Ishikawa (cell line): ENCODE results near the gene UNC5B.

Experiments
- CEBPB ChIP-seq: IDR thresholded peaks from 2 replicates; pipeline ENCODE4 v1.6.1; 2012
- CREB1 ChIP-seq: IDR thresholded peaks from 2 replicates; pipeline ENCODE4 v1.6.1; 2012; ENCODE audit warnings: low read depth
- EGR1 ChIP-seq: IDR thresholded peaks from 2 replicates; pipeline ENCODE4 v1.6.1; 2012
- EP300 ChIP-seq: IDR thresholded peaks from 2 replicates; pipeline ENCODE4 v1.6.1; 2012; ENCODE audit warnings: borderline replicate concordance
- FOXM1 ChIP-seq: IDR thresholded peaks from 2 replicates; pipeline ENCODE4 v1.6.1; 2012; ENCODE audit warnings: low read depth, borderline replicate concordance
- NFIC ChIP-seq: IDR thresholded peaks from 2 replicates; pipeline ENCODE4 v1.6.1; 2012
- RAD21 ChIP-seq: IDR thresholded peaks from 2 replicates; pipeline ENCODE4 v1.6.1; 2012; ENCODE audit warnings: low read depth
- TAF1 ChIP-seq: IDR thresholded peaks from 2 replicates; pipeline ENCODE4 v1.6.1; 2012; ENCODE audit warnings: low read depth, mild to moderate bottlenecking
- TCF12 ChIP-seq: IDR thresholded peaks from 2 replicates; pipeline ENCODE4 v1.6.1; 2012; ENCODE audit warnings: low read depth
- TEAD4 ChIP-seq: IDR thresholded peaks from 2 replicates; pipeline ENCODE4 v1.6.1; 2012
- YY1 ChIP-seq: IDR thresholded peaks from 2 replicates; pipeline ENCODE4 v1.6.1; 2012; ENCODE audit warnings: low read depth
- ZBTB7A ChIP-seq: IDR thresholded peaks from 2 replicates; pipeline ENCODE4 v1.6.1; 2012; ENCODE audit warnings: low read depth
- TF ChIP-seq, protein P1 (sequence below): IDR thresholded peaks from 2 replicates; pipeline ENCODE4 v1.6.1; 2012; ENCODE audit warnings: low read depth, mild to moderate bottlenecking
- TF ChIP-seq, protein P2 (sequence below): IDR thresholded peaks from 2 replicates; pipeline ENCODE4 v1.6.1; 2012
- TF ChIP-seq, protein P3 (sequence below): IDR thresholded peaks from 2 replicates; pipeline ENCODE4 v1.6.1; 2012

The UNC5B gene

DNA sequence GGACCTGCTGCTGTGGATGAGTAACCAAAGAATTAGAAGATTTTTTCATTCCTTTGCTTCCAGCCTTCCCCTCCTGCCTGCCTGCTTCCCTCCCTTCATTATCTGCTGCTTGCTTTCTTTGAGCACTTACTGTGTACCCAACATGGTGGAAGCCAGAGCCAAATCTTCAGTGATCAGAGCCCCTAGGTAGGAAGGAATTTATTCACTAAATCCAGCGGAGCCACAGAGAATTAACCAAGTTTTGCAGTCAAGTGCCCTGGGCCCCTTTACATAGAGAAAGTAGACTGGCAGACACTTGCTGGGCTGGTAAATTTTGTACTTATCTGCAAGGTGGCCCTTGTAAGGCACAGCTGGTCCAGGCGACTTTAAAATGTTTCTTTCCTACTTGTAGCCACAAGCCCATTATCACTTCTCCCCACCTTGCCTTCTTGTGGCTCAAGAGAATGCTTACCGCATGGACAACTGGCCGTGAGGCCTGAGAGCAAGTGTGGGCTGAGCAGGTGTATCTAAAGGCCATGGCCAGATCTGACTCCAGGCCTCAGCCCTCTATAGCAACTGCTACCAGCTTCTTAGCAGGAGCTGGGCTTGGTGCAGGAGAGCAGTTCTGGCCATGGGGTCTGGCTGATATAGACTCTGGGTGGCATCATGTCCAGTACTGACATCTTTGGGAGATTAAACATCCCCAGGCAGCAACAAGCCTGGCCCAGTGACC, 11.1 kb downstream of the UNC5B start:
- TF ChIP-seq, protein P1, sequence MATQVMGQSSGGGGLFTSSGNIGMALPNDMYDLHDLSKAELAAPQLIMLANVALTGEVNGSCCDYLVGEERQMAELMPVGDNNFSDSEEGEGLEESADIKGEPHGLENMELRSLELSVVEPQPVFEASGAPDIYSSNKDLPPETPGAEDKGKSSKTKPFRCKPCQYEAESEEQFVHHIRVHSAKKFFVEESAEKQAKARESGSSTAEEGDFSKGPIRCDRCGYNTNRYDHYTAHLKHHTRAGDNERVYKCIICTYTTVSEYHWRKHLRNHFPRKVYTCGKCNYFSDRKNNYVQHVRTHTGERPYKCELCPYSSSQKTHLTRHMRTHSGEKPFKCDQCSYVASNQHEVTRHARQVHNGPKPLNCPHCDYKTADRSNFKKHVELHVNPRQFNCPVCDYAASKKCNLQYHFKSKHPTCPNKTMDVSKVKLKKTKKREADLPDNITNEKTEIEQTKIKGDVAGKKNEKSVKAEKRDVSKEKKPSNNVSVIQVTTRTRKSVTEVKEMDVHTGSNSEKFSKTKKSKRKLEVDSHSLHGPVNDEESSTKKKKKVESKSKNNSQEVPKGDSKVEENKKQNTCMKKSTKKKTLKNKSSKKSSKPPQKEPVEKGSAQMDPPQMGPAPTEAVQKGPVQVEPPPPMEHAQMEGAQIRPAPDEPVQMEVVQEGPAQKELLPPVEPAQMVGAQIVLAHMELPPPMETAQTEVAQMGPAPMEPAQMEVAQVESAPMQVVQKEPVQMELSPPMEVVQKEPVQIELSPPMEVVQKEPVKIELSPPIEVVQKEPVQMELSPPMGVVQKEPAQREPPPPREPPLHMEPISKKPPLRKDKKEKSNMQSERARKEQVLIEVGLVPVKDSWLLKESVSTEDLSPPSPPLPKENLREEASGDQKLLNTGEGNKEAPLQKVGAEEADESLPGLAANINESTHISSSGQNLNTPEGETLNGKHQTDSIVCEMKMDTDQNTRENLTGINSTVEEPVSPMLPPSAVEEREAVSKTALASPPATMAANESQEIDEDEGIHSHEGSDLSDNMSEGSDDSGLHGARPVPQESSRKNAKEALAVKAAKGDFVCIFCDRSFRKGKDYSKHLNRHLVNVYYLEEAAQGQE, result no peak
- TF ChIP-seq, protein P2, sequence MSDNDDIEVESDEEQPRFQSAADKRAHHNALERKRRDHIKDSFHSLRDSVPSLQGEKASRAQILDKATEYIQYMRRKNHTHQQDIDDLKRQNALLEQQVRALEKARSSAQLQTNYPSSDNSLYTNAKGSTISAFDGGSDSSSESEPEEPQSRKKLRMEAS, result no peak
- TF ChIP-seq NFIC, result no peak

DNA sequence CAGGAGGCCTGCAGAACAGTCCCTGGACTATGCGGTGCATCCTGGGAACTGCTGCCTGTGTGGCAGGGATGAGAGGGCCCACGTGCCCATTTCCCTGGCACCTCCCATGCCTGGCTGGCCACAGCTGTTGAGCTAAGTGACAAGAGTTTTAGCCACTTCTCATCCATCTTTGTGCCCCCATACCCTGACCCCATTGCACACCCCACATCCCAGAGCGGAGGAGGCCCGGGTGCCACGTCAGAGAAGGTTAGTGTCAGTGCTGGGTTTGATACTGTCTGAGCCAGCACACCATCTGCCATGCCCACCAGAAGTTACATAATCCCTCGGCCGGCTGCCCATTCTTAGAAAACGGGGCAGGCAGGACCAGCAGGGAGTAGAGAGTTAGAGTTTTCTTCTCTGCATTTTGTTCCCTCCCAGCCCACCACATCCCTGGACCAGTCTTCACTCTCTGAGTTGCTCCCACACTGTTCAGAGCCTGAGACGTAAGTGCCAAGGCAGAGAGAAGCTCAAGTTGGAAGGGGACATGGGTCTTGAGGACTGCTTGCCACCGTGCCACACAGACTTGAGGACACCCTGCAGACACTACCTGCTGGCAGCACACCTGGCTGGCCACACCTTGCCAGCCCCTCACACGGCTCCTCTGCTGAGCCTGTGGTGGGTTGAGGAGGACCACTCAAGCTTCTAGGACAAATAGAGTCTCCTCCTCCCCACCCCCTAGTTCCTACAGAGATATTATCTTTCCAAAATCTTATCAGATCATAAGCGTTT, 13.1 kb downstream of the UNC5B start:
- TF ChIP-seq CEBPB (no peak), EP300 (no peak), TEAD4 (no peak), RAD21 (no peak), TCF12 (no peak), TAF1 (no peak), CREB1 (no peak), NFIC (no peak), FOXM1 (no peak), ZBTB7A (no peak)
- TF ChIP-seq, protein P2, result no peak
- TF ChIP-seq, protein P3, sequence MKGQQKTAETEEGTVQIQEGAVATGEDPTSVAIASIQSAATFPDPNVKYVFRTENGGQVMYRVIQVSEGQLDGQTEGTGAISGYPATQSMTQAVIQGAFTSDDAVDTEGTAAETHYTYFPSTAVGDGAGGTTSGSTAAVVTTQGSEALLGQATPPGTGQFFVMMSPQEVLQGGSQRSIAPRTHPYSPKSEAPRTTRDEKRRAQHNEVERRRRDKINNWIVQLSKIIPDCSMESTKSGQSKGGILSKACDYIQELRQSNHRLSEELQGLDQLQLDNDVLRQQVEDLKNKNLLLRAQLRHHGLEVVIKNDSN, result no peak

DNA sequence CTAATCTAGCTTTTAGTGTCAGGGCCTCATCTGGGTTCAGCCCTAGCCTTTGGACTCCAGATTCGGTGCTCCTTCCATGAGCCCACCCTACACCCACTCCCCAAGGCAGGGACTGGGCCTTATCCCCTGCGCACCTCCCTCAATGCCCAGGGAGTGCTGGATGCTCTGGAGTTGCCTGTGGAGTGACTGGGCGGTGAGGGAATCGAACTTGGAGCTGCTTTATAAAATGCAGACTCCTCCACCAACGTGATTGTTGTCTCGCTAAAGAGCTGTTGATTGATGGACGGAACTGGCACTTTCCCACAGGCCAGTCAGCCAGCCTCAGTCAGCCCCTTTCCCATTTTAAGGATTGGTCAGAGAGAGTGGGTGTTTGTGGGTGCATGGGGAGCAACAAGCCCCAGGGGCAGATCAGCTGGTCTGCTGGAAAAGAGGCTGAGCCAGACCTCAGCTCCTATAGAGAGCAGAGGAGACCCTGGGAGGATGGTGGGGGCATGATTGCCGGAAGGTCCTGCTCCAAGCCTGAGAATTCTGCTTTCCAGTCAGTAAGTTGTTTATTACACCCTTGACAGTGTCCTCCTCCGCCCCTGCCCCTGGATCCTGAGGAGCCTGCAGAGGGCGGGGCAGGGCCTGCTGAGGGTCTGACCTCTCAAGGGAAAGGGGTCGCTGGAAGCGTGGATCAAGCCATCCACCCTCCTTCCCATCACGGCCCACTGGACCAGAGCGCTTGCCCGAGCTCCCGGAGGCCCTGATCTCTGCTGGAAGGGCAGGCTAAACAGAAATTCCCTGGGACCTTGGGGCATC, 16.7 kb downstream of the UNC5B start:
- TF ChIP-seq, protein P3, result no peak
- no peak for TF ChIP-seq FOXM1
- TF ChIP-seq YY1, result no peak
- TF ChIP-seq ZBTB7A, result no peak
- TF ChIP-seq TCF12, result no peak
- no peak for TF ChIP-seq EGR1
- no peak for TF ChIP-seq TEAD4
- TF ChIP-seq RAD21, result no peak
- no peak for TF ChIP-seq CREB1
- TF ChIP-seq, protein P1, result no peak
- no peak for TF ChIP-seq TAF1
- TF ChIP-seq EP300, result no peak
- TF ChIP-seq NFIC, result no peak
- no peak for TF ChIP-seq CEBPB
- TF ChIP-seq, protein P2, result no peak

DNA sequence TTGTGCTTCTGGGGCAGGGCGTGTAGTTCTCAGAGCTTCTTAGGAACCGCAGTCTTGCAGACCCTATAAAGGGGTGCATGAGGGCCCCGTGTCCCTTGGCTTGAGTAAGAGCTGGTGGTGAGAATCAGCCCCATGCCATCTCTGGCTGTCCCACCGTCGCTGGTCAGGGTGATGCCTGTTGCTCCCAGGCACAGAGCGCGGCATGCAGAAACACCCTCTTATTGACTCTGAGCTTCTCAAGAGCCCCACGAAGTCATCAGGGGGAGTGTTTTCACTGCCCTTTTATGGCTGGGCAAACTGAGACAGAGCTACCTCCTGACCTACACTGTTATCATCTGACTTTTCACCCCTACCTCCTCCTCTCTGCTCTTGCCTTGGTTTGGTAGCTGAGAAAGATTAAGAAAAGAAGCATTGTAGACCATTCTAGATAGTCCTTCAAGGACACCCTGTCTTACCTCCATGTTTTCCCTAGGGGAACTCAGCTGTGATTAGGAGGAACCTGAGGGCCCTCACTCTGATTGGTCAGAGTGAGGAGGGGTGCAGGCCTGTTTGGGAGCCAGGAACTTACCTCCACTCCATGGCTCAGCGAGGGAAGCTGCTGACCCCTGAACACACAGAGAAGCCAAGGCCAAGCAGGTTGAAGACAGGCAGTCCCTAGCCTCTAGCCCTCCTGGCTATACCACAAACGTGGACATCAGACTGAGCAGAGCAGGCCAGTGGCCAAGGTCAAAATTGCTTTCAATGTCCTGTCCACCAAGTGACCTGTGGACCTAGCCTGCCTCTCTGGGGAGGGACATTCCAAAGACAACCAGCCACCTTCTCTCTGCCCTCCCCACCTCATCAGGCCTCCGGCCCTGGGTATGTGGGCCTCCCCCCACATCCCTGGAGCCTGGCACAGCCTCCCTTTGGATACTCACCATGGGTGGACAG, 17.6 kb downstream of the UNC5B start:
- TF ChIP-seq, protein P2, result no peak
- TF ChIP-seq TAF1 (no peak), CREB1 (no peak)
- TF ChIP-seq, protein P1, result no peak
- TF ChIP-seq, protein P3, result no peak
